ENCODE measurements around the gene ZFYVE27.
A peak's percentile ranks its signal among the peaks of the same experiment; 100 is the strongest.

The ZFYVE27 gene

GRCh38 chr10:97731346-97732051, 5.4 kb upstream of the ZFYVE27 start:
- TF ChIP-seq CTCF (IDR thresholded peaks at IDR 0.05; ENCODE audit: low read depth, low read length) = peak; percentile 91
- Histone ChIP-seq H3K27me3 (no peaks in the 10 kb centered on the region), H3K4me1 (no peaks in the 10 kb centered on the region), H3K4me3 (ENCODE audit: low read depth, low read length) (no peak overlapping the region), H3K36me3 (no peaks in the 10 kb centered on the region), H3K9me3 (no peaks in the 10 kb centered on the region)
- DNase-seq = peak; percentile 73

GRCh38 chr10:97732052-97732359, 4.9 kb upstream of the ZFYVE27 start:
- no peaks in the 10 kb centered on the region for H3K36me3 ChIP-seq
- DNase-seq = no peak
- no peaks in the 10 kb centered on the region for H3K9me3 ChIP-seq
- H3K4me3 ChIP-seq (ENCODE audit: low read depth, low read length) = no peak overlapping the region
- H3K27me3 ChIP-seq = no peaks in the 10 kb centered on the region
- no peaks in the 10 kb centered on the region for H3K4me1 ChIP-seq
- TF ChIP-seq CTCF (IDR thresholded peaks at IDR 0.05; ENCODE audit: low read depth, low read length) = no peak

- no peaks in the 10 kb centered on the region for H3K4me1 ChIP-seq
- TF ChIP-seq CTCF (IDR thresholded peaks at IDR 0.05; ENCODE audit: low read depth, low read length) = no peak
Observed at GRCh38 chr10:97733256-97733655, 3.7 kb upstream of the ZFYVE27 start.

GRCh38 chr10:97734021-97734420, 2.9 kb upstream of the ZFYVE27 start:
- H3K9me3 ChIP-seq = no peaks in the 10 kb centered on the region
- H3K4me3 ChIP-seq (ENCODE audit: low read depth, low read length) = no peak overlapping the region
- no peak for DNase-seq

More at GRCh38 chr10:97733256-97733655, 3.7 kb upstream of the ZFYVE27 start:
- no peak for DNase-seq
- H3K4me3 ChIP-seq (ENCODE audit: low read depth, low read length) = no peak overlapping the region
- H3K9me3 ChIP-seq = no peaks in the 10 kb centered on the region
- no peaks in the 10 kb centered on the region for H3K27me3 ChIP-seq
- no peaks in the 10 kb centered on the region for H3K36me3 ChIP-seq

GRCh38 chr10:97736403-97736901, 476 bp upstream of the ZFYVE27 start:
- Histone ChIP-seq H3K4me3 (ENCODE audit: low read depth, low read length) (no peak overlapping the region), H3K4me1 (0 out of 2 replicates have a peak, but pooled peaks cover 3% of the 10 kb centered on the region)

More at GRCh38 chr10:97734021-97734420, 2.9 kb upstream of the ZFYVE27 start:
- Histone ChIP-seq H3K4me1 (no peaks in the 10 kb centered on the region), H3K36me3 (no peaks in the 10 kb centered on the region), H3K27me3 (no peaks in the 10 kb centered on the region)
- no peak for TF ChIP-seq CTCF (IDR thresholded peaks at IDR 0.05; ENCODE audit: low read depth, low read length)

More at GRCh38 chr10:97736403-97736901, 476 bp upstream of the ZFYVE27 start:
- no peak for TF ChIP-seq CTCF (IDR thresholded peaks at IDR 0.05; ENCODE audit: low read depth, low read length)
- Histone ChIP-seq H3K27me3 (no peaks in the 10 kb centered on the region), H3K36me3 (no peaks in the 10 kb centered on the region), H3K9me3 (no peaks in the 10 kb centered on the region)
- DNase-seq = no peak

Measured in BE2C (cell line).